Placental pericyte (primary cell): ENCODE results near the gene LYRM2. TPM values are rescaled to one million over a fixed set of nuclear protein-coding genes. Genes with fewer than 3 reads are reported as not detected.

Source experiments
- total RNA-seq: library from RNA; depleted of rRNA; stranded (reverse); fragments of >200 nt; gene quantifications from 2 replicates; pipeline ENCODE4 v1.2.3, GENCODE V29; 2012

The LYRM2 gene
- total RNA-seq = 18.6 and 25.5 TPM in 2 replicates

DNA sequence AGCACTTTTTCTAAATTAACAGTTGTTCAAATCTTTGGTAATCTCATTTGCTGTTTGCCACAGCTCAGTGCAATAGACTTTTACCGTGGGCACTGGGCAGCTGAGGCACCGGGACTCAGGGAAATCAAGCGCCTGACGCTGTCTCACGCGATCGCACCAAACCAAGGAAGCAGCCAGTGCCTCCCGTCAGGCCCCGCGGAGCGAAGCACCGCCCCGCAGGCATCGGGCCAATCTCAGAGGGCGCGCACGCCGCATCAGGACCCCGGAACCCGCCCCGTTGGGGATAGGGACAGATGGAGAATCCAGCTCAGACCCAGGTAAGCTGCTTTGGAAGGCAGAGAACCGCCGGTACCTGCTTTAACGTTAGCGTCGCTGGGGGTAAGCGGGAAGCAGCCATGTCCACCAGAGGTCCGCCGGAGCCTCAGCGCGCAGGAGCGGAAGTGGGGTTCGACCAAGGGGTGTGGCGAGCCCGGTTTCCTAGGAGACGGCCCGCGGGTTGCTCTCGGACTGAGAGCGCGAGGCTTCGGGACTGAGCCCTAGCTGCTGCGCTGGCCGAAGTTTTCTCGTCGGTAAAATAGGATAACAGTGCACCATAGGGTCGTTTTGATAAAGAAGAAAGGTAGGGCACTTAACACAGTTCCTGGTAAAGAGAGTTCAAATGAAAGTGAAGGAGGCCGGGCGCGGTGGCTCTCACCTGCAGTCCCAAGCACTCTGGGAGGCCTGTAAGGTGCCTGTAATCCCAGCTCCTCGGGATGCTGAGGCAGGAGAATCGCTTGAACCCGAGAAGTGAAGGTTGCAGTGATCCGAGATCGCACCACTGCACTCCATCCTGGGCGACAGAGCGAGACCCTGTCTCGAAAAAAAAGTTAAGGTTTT, at the start of gene LYRM2:
TSS of gene LYRM2 (minus strand) at position 428 of the 876 bp plus-strand sequence. CDS start at position 397, 31 bp downstream.

Other genes starting within 250 kb of the LYRM2 start
- 0.22 and 1.4 TPM in 2 replicates for gene RRAGD, start 226.5 kb downstream of the LYRM2 start, total RNA-seq
- 0.22 and 0.43 TPM in 2 replicates for gene ANKRD6, start 205.6 kb downstream of the LYRM2 start, total RNA-seq
- 16.6 and 30.1 TPM in 2 replicates for gene MDN1, start 181.0 kb upstream of the LYRM2 start, total RNA-seq
- gene CASP8AP2, start 191.1 kb upstream of the LYRM2 start, total RNA-seq = 6.8 and 15.7 TPM in 2 replicates